ENCODE data around the gene CEP112.

DNA sequence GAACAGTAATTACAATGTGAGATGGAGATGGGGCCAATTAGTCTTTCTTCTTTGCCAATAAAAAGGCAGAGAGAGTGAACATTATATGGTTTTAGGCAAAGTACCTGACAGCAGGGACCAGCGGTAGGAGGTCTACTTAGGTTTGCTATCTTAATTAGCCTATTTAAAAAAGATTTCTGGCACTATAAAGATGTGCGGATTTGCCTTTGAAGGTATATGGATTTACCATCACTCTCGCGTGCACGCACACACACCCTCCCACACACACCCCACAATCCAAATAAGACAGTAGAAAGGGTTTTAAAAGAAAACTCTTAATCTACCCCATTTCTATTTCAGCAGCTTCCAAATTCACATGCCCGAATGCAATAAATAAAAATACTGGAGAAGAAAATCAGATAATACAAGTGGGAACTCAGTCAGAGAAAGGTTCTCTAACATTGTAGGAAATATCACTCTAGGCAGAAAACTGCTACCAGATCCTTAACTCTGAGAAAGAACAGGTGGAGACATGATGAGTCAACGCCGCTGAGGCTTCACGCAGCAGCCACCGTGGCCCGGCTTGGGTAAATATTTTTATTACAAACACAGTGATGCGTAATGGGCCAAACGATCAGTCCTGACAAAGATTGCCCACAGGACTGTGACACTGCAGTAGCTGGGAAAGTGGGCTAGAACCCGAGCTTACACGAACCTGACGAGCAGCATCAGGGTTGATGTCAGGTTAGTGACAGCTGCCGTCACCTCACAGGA, 563.9 kb downstream of the CEP112 start:
- TF ChIP-seq CTCF (IDR thresholded peaks at IDR 0.05) (no peak), EZH2 (IDR thresholded peaks at IDR 0.05) (no peak), EZH2phosphoT487 (IDR thresholded peaks at IDR 0.05) (no peak)

Data from neural progenitor cell (in vitro differentiated cells).